GM12875 (cell line): ENCODE data around the gene FGFR3.

ENCODE experiments used
- H3K4me3 ChIP-seq: one replicate; pipeline ENCODE4 v1.5.1; 2011; ENCODE audit warnings: low read depth, low read length, control low read depth
- TF ChIP-seq, protein P1 (sequence below): IDR thresholded peaks from 2 replicates; pipeline ENCODE4 v1.5.1; 2011; ENCODE audit warnings: low read depth, mild to moderate bottlenecking, control low read depth, inconsistent platforms, low read length, moderate library complexity, borderline replicate concordance; ENCODE audit not compliant: insufficient read depth

FGFR3 gene

DNA sequence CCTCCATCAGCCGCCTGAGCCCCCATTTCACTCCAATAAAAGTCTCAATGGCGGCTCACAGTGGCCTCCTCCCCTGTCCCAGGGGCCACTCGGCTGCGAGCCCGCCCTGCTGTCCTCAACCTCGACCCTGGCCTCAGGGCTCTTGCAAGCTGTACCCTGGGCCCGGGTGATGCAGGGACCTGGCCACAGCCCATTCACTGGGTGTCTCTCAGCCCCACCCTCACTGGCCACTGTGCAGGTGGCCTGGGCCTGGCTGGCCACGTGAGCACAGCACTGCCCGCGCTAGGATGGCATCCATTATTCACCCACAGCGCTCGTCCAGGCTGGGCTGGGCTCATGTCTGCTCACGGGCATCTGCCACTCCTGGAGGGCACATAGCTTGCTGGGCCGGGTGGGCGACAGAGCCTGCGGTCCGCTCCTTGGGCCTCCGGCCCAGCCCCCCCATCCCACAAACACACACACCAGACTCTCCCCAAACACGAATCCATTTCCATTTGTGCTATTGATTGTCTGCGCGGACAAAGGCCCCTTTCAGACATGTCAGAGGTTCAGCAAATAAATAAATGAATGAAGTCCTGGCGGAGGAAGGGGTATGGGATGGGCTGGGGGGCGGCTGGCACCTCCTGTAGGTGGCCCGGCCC lies 16.5 kb upstream of the FGFR3 start:
- H3K4me3 ChIP-seq = no peak overlapping the region
- TF ChIP-seq, protein P1, sequence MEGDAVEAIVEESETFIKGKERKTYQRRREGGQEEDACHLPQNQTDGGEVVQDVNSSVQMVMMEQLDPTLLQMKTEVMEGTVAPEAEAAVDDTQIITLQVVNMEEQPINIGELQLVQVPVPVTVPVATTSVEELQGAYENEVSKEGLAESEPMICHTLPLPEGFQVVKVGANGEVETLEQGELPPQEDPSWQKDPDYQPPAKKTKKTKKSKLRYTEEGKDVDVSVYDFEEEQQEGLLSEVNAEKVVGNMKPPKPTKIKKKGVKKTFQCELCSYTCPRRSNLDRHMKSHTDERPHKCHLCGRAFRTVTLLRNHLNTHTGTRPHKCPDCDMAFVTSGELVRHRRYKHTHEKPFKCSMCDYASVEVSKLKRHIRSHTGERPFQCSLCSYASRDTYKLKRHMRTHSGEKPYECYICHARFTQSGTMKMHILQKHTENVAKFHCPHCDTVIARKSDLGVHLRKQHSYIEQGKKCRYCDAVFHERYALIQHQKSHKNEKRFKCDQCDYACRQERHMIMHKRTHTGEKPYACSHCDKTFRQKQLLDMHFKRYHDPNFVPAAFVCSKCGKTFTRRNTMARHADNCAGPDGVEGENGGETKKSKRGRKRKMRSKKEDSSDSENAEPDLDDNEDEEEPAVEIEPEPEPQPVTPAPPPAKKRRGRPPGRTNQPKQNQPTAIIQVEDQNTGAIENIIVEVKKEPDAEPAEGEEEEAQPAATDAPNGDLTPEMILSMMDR = no peak

DNA sequence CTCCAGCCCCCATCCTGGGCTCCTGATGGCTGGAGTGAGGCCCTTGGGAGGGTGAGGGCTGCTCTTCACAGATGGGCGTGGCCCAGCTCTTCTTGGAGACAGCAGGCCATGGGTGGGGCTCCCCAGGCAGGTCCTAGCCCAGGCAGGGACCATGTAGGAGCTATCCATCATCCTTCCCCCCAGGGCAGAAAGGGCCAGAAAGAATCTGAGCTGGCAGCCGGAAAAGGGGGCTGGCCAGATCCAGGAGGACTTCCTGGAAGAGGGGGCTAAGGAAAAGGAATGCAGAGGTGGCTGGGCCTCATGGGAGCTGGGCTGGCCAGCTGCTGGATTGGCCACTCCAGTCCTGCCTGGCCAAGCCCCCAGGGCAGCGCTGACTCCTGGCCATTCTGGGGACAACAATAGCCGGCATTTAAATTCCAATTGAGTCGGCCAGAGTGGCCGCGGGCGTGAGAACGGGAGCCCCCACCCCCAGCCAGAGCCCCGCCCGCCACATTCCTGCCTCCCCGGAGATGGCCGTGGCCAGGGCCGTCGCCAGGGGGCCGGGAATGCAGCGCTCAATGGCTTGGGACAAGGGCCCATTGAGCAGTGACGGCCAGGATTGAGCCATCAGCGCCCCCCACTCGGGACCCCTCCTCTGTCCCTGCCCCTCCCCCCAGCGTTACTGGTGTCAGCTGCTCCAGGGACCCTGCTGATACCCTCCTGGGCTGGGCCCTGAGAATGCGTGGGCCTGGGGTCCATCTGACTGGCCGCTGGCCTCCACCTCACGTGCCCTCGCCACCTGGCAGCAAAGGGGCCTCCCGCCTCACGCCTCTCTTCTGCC lies 15.1 kb upstream of the FGFR3 start:
- no peak overlapping the region for H3K4me3 ChIP-seq
- TF ChIP-seq, protein P1 = no peak

DNA sequence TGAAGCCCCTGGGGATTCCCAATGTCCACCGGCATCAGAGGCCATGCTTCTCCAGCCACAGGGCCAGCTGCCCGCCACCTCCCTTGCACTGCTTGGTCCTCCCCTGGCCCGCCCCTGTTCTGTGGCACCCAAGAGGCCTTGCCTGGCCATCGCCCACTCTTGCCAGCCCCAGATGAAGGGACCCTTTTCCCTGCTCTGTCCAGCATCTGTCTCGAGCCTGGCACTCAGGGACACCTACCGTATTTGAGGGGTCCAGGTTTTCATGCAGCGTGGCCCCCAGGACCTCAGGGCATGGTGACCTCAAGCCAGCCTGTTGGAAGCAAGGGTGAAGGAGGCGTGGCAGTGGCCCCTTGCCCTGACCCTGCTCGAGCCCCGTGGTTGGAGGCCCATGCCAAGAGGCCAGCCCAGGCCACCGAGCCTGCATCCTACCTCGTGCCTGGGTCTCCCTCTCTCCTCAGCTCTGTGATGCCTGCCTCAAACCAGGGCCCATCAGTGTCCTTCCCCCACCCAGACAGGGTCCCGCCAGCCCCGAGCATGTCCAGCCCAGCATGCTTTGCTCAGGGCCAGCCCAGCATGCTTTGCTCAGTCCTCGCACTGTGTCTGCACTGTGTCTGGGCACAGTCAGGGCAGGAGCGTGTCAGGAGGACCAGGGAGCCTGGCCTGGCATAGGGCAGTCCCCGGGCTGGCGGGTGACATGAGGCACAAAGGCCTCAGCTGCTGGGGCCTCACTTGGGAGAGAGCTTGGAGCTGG lies 14.3 kb upstream of the FGFR3 start:
- TF ChIP-seq, protein P1 = no peak
- H3K4me3 ChIP-seq = no peak overlapping the region

DNA sequence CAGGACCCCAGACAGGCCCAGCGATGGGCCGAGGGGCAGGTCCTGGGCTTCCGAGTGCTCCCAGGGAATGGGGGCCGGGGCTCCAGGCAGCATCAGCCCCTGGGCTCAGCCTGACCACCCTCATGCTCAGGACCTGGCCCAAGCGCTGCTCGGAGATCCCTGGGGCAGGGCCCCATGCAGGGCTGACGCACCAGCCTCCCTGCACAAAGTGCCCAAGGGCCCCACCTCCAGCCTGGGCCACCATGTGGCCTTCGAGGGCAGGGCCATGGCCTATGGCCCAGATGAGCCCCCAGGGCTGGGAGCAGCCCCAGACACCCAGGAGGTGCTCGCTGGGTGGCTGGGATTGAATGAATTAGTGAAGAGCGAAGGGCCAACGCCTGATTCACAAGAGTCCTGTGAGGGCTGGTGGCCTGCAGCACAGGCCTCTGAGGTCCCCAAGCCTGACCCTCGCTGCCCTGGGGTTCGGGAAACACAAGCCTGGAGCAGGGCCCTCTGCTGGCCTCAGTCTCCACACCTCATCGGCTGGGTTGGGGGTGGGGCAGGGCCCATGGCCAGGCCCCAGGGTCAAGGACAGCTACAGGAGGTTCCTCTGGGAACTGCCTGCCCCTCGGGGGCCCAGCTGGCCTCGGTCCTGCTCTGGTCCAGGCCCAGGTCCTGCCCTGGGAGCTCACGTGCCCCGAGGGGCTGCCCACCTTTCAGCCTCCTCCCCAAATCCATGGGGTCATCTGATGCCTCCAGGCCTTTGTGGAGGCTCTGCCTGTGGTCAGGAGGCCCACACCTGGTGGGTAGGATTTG lies 13.3 kb upstream of the FGFR3 start:
- H3K4me3 ChIP-seq = no peak overlapping the region
- TF ChIP-seq, protein P1 = no peak

DNA sequence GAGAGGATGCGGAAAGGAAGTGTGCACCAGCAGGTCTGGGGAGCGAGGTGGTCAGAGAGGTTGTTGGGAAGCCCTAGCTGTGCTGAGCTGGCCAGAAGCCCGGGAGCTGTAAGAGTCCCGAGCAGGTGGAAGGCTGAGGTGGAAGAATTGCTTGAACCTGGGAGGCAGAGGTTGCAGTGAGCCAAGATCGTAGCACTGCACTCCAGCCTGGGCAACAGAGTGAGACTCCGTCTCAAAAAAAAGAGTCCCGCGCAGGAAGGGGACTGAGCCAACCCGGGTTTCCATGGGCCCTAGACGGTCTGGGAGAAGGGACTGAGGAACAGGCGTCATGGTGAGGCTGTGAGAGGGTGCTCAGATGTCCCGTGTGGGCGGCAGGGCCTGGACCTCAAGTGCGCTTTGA lies 12.7 kb upstream of the FGFR3 start:
- no peak overlapping the region for H3K4me3 ChIP-seq
- TF ChIP-seq, protein P1 = no peak

DNA sequence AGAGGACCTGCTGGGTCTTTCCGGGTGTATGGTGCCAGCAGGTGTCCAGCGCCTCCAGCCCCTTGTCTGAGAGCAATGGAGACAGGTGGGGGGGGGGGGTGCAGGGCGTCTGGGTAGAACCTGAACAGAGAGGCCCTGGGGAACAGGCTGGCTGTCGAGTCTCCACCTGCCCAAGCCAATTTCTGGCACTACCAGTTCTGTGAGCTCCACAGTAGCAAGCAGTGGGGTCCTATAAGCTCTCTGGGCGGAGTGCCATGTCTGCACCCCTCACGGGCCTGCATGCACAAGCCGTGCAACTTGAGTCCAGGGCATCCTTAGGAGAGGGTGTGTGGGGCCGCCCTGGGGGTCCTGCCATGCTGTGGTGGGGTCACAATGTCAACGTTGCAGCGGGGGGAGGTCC lies 10.1 kb upstream of the FGFR3 start:
- H3K4me3 ChIP-seq = no peak overlapping the region
- TF ChIP-seq, protein P1 = no peak
